Esophagus muscularis mucosa (tissue), 4 donors: ENCODE results near the gene IQGAP2. TPM values are rescaled to one million over a fixed set of nuclear protein-coding genes. Genes with fewer than 3 reads are reported as not detected.

Experiments
- DNase-seq: peaks from one replicate; pipeline ENCODE4 v3.0.0-alpha.2; 2017; ENCODE audit errors: extremely low spot score
- H3K27ac ChIP-seq, 4 donors: fragments of 200-600 bp; sonication (generic); replicated peaks in 1 of 4; 1 replicate in 3 of 4; 2 replicates in 1 of 4; pipeline ENCODE4 v1.5.1; 2016 to 2019; ENCODE audit warnings: mild to moderate bottlenecking in 1 of 4
- H3K27me3 ChIP-seq, 4 donors: fragments of 200-600 bp; sonication (generic); one replicate each; pipeline versions ENCODE4 v1.5.1 to v1.6.0; 2016 to 2019
- H3K36me3 ChIP-seq, 4 donors: fragments of 200-600 bp; sonication (generic); one replicate each; pipeline ENCODE4 v1.5.1; 2016 to 2019
- H3K4me1 ChIP-seq, 4 donors: fragments of 200-600 bp; sonication (generic); one replicate each; pipeline ENCODE4 v1.5.1; 2016 to 2019
- H3K4me3 ChIP-seq, 4 donors: fragments of 200-600 bp; sonication (generic); 1 replicate in 2 of 4; 2 replicates in 2 of 4; pipeline ENCODE4 v1.5.1; 2016 to 2019; ENCODE audit warnings: mild to moderate bottlenecking in 4 of 4, moderate library complexity in 1 of 4
- H3K9me3 ChIP-seq, 4 donors: fragments of 200-600 bp; sonication (generic); 1 replicate in 3 of 4; 2 replicates in 1 of 4; pipeline ENCODE4 v1.5.1; 2016 to 2019
- EP300 ChIP-seq: sonication (generic); formaldehyde crosslinking; IDR thresholded peaks from one replicate; pipeline ENCODE4 v1.6.1; 2017; ENCODE audit warnings: antibody characterized with exemption
- POLR2A ChIP-seq: fragments of 450-650 bp; IDR thresholded peaks from one replicate; pipeline ENCODE4 v1.6.1; 2017; ENCODE audit warnings: antibody characterized with exemption, moderate library complexity, mild to moderate bottlenecking, low read depth
- POLR2AphosphoS5 ChIP-seq, 2 donors: sonication (generic); formaldehyde crosslinking; IDR thresholded peaks; one replicate each; pipeline ENCODE4 v1.6.1; 2017; ENCODE audit warnings: antibody characterized with exemption in 2 of 2
- WGBS: methylation state at CpG from one replicate; pipeline ENCODE4 v1.1.5; 2018; 5-methylcytosine and 5-hydroxymethylcytosine counted together
- intact Hi-C: fragments of 100-400 bp; cut with DNase I; formaldehyde crosslinking; loops from one replicate; pipeline ENCODE4 v1.15.1; 2023
- total RNA-seq, 4 donors: library from RNA; depleted of rRNA; stranded (reverse); fragments of >200 nt; gene quantifications; one replicate each; pipeline versions ENCODE4 v1.1.0 to v1.2.1, GENCODE V29; 2016
- TF ChIP-seq, protein P1 (sequence below), 3 experiments: fragments of 200-600 bp in 2 of 3; fragments of 450-650 bp in 1 of 3; sonication (generic) in 2 of 3; IDR thresholded peaks; one replicate each; pipeline ENCODE4 v1.5.1; 2017 to 2019; ENCODE audit warnings: antibody characterized with exemption in 3 of 3, mild to moderate bottlenecking in 2 of 3, moderate library complexity in 1 of 3

IQGAP2 gene
- total RNA-seq, 4 donors from 2014 or later, result 14.9 to 30.7 (median 20.8) TPM

DNA sequence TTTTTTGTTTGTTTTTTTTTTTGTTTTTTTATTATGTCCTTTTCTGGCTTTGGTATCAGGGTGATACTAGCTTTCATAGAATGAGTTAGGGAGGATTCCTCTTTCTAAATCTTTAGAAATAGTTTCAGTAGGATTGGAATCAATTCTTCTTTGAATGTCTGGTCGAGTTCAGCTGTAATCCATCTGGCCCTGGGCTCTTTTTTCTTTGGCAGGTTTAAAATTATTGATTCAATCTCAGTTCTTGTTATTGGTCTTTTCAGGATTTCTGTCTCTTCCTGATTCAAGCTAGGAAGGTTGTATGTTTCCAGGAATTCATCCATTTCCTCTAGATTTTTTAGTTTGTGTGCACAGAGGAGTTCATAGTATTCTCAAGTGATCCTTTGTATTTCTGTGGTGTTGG lies 34.9 kb downstream of the IQGAP2 start:
- intact Hi-C loops, result no loop called here
- DNase-seq, result no peak
- no peaks in the 10 kb centered on the region for H3K27me3 ChIP-seq
- no peak for TF ChIP-seq POLR2A
- TF ChIP-seq, protein P1, sequence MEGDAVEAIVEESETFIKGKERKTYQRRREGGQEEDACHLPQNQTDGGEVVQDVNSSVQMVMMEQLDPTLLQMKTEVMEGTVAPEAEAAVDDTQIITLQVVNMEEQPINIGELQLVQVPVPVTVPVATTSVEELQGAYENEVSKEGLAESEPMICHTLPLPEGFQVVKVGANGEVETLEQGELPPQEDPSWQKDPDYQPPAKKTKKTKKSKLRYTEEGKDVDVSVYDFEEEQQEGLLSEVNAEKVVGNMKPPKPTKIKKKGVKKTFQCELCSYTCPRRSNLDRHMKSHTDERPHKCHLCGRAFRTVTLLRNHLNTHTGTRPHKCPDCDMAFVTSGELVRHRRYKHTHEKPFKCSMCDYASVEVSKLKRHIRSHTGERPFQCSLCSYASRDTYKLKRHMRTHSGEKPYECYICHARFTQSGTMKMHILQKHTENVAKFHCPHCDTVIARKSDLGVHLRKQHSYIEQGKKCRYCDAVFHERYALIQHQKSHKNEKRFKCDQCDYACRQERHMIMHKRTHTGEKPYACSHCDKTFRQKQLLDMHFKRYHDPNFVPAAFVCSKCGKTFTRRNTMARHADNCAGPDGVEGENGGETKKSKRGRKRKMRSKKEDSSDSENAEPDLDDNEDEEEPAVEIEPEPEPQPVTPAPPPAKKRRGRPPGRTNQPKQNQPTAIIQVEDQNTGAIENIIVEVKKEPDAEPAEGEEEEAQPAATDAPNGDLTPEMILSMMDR (IDR thresholded peaks at IDR 0.05), result no peak
- no peak for TF ChIP-seq EP300
- no peak for TF ChIP-seq POLR2AphosphoS5 (IDR thresholded peaks at IDR 0.05)
- no peaks in the 10 kb centered on the region for H3K36me3 ChIP-seq
- H3K4me1 ChIP-seq, result peaks cover 0 to 4% (median 2%) of the 10 kb centered on the region in 4 donors
- WGBS, result 59% methylated on average over 1 of the region's 1 CpG
- no peak overlapping the region for H3K27ac ChIP-seq
- H3K4me3 ChIP-seq, result no peak overlapping the region
- H3K9me3 ChIP-seq, result peaks cover 0 to 3% (median 0%) of the 10 kb centered on the region in 4 donors

DNA sequence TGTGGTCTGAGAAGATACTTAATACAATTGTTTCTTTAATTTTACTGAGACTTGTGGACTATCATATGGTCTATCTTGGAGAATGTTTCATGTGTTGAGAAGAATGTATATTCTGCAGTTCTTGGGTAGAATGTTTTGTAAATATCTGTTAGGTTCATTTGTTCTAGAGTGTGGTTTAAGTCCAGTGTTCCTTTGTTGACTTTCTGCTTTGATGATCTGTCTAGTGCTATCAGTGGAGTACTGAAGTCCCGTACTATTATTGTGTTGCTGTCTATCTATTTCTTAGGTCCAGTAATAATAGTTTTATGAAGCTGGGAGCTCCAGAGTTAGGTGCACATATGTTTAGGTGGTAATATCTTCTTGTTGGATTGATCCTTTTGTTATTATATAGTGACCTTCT lies 36.1 kb downstream of the IQGAP2 start:
- Histone ChIP-seq H3K4me3 (no peak overlapping the region), H3K9me3 (peaks cover 0 to 3% (median 0%) of the 10 kb centered on the region in 4 donors), H3K27me3 (no peaks in the 10 kb centered on the region), H3K36me3 (no peaks in the 10 kb centered on the region), H3K4me1 (peaks cover 0 to 10% (median 2%) of the 10 kb centered on the region in 4 donors), H3K27ac (no peak overlapping the region)
- WGBS, result 93% methylated on average over 1 of the region's 1 CpG
- no peak for DNase-seq
- TF ChIP-seq EP300 (no peak), POLR2AphosphoS5 (IDR thresholded peaks at IDR 0.05) (no peak), POLR2A (no peak)
- TF ChIP-seq, protein P1 (IDR thresholded peaks at IDR 0.05), result no peak
- intact Hi-C loops, result no loop called here

DNA sequence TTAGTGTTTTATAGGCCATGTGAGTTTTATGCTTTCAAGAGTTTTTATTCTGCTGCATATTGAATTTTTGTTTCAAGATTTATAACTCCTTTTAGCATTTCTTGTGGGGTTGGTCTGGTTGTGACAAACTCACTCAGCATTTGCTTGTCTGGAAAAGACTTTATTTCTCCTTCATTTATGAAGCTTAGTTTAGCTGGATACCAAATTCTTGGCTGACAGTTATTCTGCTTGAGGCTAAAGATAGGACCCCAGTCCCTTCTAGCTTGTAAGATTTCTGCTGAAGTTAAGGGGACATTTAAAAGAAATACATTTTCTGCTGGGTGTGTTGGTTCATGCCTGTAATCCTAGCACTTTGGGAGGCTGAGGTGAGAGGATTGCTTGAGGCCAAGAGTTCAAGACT lies 36.8 kb downstream of the IQGAP2 start:
- intact Hi-C loops, result no loop called here
- H3K4me3 ChIP-seq, result no peak overlapping the region
- peaks cover 0 to 10% (median 2%) of the 10 kb centered on the region in 4 donors for H3K4me1 ChIP-seq
- peaks cover 0 to 3% (median 0%) of the 10 kb centered on the region in 4 donors for H3K9me3 ChIP-seq
- no peaks in the 10 kb centered on the region for H3K36me3 ChIP-seq
- H3K27me3 ChIP-seq, result no peaks in the 10 kb centered on the region
- H3K27ac ChIP-seq, result no peak overlapping the region
- DNase-seq, result no peak
- no peak for TF ChIP-seq POLR2AphosphoS5 (IDR thresholded peaks at IDR 0.05)
- TF ChIP-seq, protein P1 (IDR thresholded peaks at IDR 0.05), result no peak
- no peak for TF ChIP-seq POLR2A
- no peak for TF ChIP-seq EP300

DNA sequence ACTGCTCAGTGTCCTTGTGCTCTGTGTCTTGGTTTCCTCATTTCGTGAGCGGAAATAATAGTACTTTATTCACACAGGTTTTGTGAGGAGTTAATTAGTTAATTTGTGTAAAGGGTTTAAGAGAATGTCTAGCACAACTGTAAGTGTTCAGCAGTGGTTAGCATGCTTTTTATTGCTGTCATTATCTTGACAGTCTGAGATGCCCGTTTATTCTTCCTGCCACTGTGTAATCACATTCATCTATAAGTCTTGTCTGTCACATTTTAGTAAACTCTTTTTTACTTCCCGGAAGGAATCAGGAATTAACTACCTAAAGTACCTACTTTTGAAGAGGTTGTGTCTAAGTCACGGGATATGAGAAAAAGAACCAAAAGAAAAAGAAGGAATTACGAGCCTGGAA lies 38.0 kb downstream of the IQGAP2 start:
- intact Hi-C loops, result no loop called here
- no peaks in the 10 kb centered on the region for H3K9me3 ChIP-seq
- TF ChIP-seq POLR2AphosphoS5 (IDR thresholded peaks at IDR 0.05), result no peak
- no peak for TF ChIP-seq POLR2A
- no peak for TF ChIP-seq EP300
- TF ChIP-seq, protein P1 (IDR thresholded peaks at IDR 0.05), result no peak
- H3K4me1 ChIP-seq, result peaks cover 0 to 10% (median 2%) of the 10 kb centered on the region in 4 donors
- no peaks in the 10 kb centered on the region for H3K27me3 ChIP-seq
- H3K4me3 ChIP-seq, result no peak overlapping the region
- no peak overlapping the region for H3K27ac ChIP-seq
- no peaks in the 10 kb centered on the region for H3K36me3 ChIP-seq
- WGBS, result 92% methylated on average over 6 of the region's 6 CpGs
- no peak for DNase-seq
